Calu3 (cell line): ENCODE results near the gene RSU1. TPM values are rescaled to one million over a fixed set of nuclear protein-coding genes. Genes with fewer than 3 reads are reported as not detected.

Experiments
- BruUV-seq: library from RNA; stranded (reverse); fragments of 400-500 nt; replicated peaks from 2 replicates; lab custom pipeline; 2021; lab: Mats Ljungman, UMichigan
- CTCF ChIA-PET: fragments of 300-600 bp; sonication (Branson Sonifier 250); formaldehyde crosslinking; loops from one replicate; lab custom pipeline; 2022; ENCODE audit warnings: antibody characterized with exemption; lab: Charles Lee
- DNase-seq: peaks from one replicate; pipeline ENCODE4 v3.0.0; 2022
- H3K27ac Mint-ChIP-seq: one replicate; pipeline ENCODE4 v1.8.0; 2022; ENCODE audit warnings: mixed read lengths; ENCODE audit not compliant: unreplicated experiment
- H3K27me3 Mint-ChIP-seq: one replicate; pipeline ENCODE4 v1.8.0; 2022; ENCODE audit warnings: mixed read lengths; ENCODE audit not compliant: unreplicated experiment
- H3K36me3 Mint-ChIP-seq: one replicate; pipeline ENCODE4 v1.8.0; 2022; ENCODE audit warnings: mild to moderate bottlenecking, moderate library complexity, mixed read lengths; ENCODE audit not compliant: insufficient read depth, unreplicated experiment
- H3K4me1 Mint-ChIP-seq: one replicate; pipeline ENCODE4 v1.8.0; 2022; ENCODE audit warnings: mild to moderate bottlenecking, low read depth, mixed read lengths; ENCODE audit not compliant: unreplicated experiment
- H3K4me3 Mint-ChIP-seq: one replicate; pipeline ENCODE4 v1.8.0; 2022; ENCODE audit warnings: mild to moderate bottlenecking, low read depth, moderate library complexity, mixed read lengths; ENCODE audit not compliant: unreplicated experiment
- H3K9me3 Mint-ChIP-seq: one replicate; pipeline ENCODE4 v1.8.0; 2022; ENCODE audit warnings: low read depth, mixed read lengths; ENCODE audit not compliant: unreplicated experiment
- CTCF ChIP-seq: fragments of 200-600 bp; IDR thresholded peaks from one replicate; pipeline ENCODE4 v1.8.0; 2022; ENCODE audit warnings: antibody characterized with exemption; ENCODE audit not compliant: unreplicated experiment
- intact Hi-C: fragments of 100-400 bp; cut with micrococcal nuclease; formaldehyde crosslinking; loops from one replicate; pipeline ENCODE4 v1.10.0; 2022; ENCODE audit not compliant: unreplicated experiment
- total RNA-seq: library from RNA; stranded (reverse); gene quantifications from 2 replicates; pipeline ENCODE4 v1.2.3, GENCODE V29; 2022

Gene RSU1
- total RNA-seq, 1 experiment from 2014 or later, result 56.8 TPM

- H3K36me3 Mint-ChIP-seq, result no peaks in the 10 kb centered on the region
- H3K27me3 Mint-ChIP-seq, result no peaks in the 10 kb centered on the region
- no peak overlapping the region for H3K27ac Mint-ChIP-seq
- intact Hi-C loops, result no loop called here
- BruUV-seq, result no TSS peak
- no peak for DNase-seq
- no peak overlapping the region for H3K4me3 Mint-ChIP-seq
- CTCF ChIA-PET, result no interaction called here
- no peaks in the 10 kb centered on the region for H3K4me1 Mint-ChIP-seq
- H3K9me3 Mint-ChIP-seq, result no peaks in the 10 kb centered on the region
- TF ChIP-seq CTCF, result no peak
These were observed 116.9 kb downstream of the RSU1 start for GRCh38 chr10:16700331-16700730.

- Mint-ChIP-seq H3K27me3 (no peaks in the 10 kb centered on the region), H3K36me3 (no peaks in the 10 kb centered on the region), H3K4me1 (no peaks in the 10 kb centered on the region), H3K9me3 (no peaks in the 10 kb centered on the region), H3K4me3 (no peak overlapping the region), H3K27ac (no peak overlapping the region)
- BruUV-seq, result no TSS peak
- TF ChIP-seq CTCF, result no peak
- intact Hi-C loops, result no loop called here
- CTCF ChIA-PET, result no interaction called here
- DNase-seq, result no peak
These were observed 117.7 kb downstream of the RSU1 start for GRCh38 chr10:16699435-16700057.

GRCh38 chr10:16698461-16698860 lies 118.8 kb downstream of the RSU1 start:
- Mint-ChIP-seq H3K36me3 (no peaks in the 10 kb centered on the region), H3K4me1 (no peaks in the 10 kb centered on the region), H3K27ac (no peak overlapping the region), H3K4me3 (no peak overlapping the region), H3K9me3 (no peaks in the 10 kb centered on the region), H3K27me3 (no peaks in the 10 kb centered on the region)
- TF ChIP-seq CTCF, result no peak
- no peak for DNase-seq
- CTCF ChIA-PET, result no interaction called here
- intact Hi-C loops, result no loop called here
- BruUV-seq, result no TSS peak

- CTCF ChIA-PET, result no interaction called here
- BruUV-seq, result no TSS peak
- no peak overlapping the region for H3K27ac Mint-ChIP-seq
These were observed 126.8 kb downstream of the RSU1 start for GRCh38 chr10:16690417-16690816.

More at GRCh38 chr10:16690417-16690816, 126.8 kb downstream of the RSU1 start:
- no peaks in the 10 kb centered on the region for H3K36me3 Mint-ChIP-seq
- no peaks in the 10 kb centered on the region for H3K9me3 Mint-ChIP-seq
- no peaks in the 10 kb centered on the region for H3K4me1 Mint-ChIP-seq
- intact Hi-C loops, result no loop called here
- DNase-seq, result no peak
- TF ChIP-seq CTCF, result no peak
- no peak overlapping the region for H3K4me3 Mint-ChIP-seq
- H3K27me3 Mint-ChIP-seq, result no peaks in the 10 kb centered on the region
